Tibial nerve (tissue), 4 donors: ENCODE results near the gene TRIM25.

Experiments
- CTCF ChIP-seq, 5 experiments: fragments of 200-600 bp in 3 of 5; fragments of 450-650 bp in 2 of 5; sonication (generic) in 3 of 5; IDR thresholded peaks; one replicate each; pipeline ENCODE4 v1.5.1; 2016 to 2019; ENCODE audit warnings: antibody characterized with exemption in 5 of 5, mild to moderate bottlenecking in 3 of 5, moderate library complexity in 2 of 5
- EP300 ChIP-seq, 2 donors: sonication (generic); formaldehyde crosslinking; IDR thresholded peaks; one replicate each; pipeline ENCODE4 v1.6.1; 2017; ENCODE audit warnings: antibody characterized with exemption in 2 of 2, mild to moderate bottlenecking in 1 of 2
- POLR2A ChIP-seq, 2 donors: fragments of 450-650 bp; IDR thresholded peaks; one replicate each; pipeline ENCODE4 v1.6.1; 2017; ENCODE audit warnings: antibody characterized with exemption in 2 of 2, mild to moderate bottlenecking in 2 of 2, moderate library complexity in 2 of 2

GRCh38 chr17:56933868-56934267 is 20.0 kb upstream of the TRIM25 start:
- TF ChIP-seq CTCF (IDR thresholded peaks at IDR 0.05) (no peak), EP300 (IDR thresholded peaks at IDR 0.05) (no peak), POLR2A (IDR thresholded peaks at IDR 0.05) (no peak)
